Stimulated activated CD4-positive, alpha-beta T cell treated with anti-CD3 and anti-CD28 coated beads, Interleukin-12 subunit alpha, Interleukin-12 subunit beta, amount 100 ng/mL, for 48 hours (primary cell): ENCODE measurements around the gene RABGEF1.
"Not testable (repeated sequence)": the region's sequence is repeated elsewhere in the genome, so short reads cannot be mapped to it uniquely, and the experiment has no call there.

ENCODE experiments used
- DNase-seq, 3 donors: peaks; one replicate each; pipeline ENCODE4 v3.0.0-alpha.2; 2020; ENCODE audit warnings: low read depth in 2 of 3, low spot score in 1 of 3

RABGEF1 gene

DNA sequence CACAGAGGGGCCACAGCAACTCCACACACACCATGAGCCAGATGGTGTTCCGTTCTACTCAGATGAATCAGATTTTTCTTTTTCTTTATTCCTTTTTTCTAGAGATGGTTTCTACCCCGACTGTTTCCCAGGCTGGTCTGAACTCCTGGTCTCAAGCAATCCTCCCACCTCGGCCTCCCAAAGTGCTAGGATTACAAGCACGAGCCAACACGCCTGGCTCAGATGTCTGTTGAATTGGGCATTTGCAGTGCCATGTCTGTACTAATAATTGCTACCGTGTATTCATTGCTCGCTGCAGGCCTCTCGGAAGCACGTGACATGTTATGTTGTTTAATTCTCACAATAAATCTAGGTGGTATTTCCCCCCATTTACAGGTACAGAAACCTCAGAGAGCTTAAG is 67.2 kb downstream of the RABGEF1 start:
- no peak for DNase-seq

DNA sequence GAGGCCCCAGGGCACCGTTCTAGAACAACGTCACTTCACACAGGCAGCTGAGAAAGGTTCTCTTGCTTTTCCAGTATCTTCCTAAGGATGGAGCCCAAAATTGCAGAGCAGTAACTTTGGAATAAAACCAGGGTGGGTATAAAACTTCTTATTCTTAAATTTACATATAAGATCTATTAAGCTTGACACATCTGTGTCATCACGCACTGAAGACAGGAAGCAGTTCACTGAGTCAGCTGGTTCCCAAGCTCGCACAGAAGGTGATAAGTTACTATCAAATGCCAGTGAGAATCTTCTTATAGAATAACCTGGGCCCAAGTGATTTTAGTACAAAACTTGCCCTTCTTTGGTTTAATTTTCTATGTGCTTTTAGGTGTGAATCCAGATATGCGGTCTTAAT is 70.2 kb downstream of the RABGEF1 start:
- no peak for DNase-seq

DNA sequence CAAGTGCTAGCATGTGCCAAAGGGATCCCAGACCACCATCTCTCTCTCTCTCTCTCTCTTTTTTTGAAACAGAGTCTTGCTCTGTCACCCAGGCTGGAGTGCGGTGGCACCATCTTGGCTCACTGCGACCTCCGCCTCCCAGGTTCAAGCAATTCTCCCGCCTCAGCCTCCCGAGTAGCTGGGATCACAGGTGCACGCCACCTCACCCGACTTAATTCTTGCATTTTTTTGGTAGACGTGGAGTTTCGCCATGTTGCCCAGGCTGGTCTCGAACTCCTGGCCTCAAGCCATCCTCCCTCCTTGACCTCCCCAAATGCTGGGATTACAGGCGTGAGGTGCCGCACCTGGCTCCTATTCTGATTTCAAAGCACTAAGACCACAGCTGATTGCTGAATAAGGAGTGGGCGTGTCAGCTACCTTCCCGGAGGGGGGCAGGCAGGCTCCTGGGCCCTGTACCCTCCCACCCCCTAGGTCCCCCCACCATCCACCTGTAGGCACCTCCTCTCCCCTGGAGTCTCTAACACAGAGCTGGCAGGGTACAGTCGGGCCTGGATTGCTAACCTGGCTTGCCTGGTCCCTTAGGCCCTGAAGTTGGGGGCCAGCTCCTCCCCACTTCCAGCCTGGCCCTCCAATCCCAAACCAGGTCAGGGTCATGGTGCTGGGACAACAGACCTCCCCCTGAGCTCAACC is 74.8 kb downstream of the RABGEF1 start:
- not testable (repeated sequence) for DNase-seq

DNA sequence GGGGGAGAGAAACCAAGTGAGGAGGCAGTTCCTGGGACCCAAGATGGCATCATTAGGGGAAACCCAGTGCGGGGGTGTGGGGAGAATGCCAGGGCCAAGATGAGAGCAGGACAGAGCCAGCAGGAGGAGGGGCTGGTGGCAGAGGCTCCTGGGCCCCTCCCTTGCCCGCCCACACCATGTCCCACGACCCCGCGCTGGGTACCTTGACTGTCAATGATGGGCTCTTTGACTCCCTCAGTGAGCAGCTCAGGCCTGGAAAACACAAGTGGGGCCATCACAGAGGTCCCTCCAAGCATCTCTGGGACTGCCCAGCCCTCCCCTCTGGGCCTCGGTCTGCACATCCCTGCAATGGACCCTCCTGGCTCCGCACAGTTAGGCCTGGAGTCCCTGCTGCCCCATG is 75.4 kb downstream of the RABGEF1 start:
- DNase-seq, result no peak

DNA sequence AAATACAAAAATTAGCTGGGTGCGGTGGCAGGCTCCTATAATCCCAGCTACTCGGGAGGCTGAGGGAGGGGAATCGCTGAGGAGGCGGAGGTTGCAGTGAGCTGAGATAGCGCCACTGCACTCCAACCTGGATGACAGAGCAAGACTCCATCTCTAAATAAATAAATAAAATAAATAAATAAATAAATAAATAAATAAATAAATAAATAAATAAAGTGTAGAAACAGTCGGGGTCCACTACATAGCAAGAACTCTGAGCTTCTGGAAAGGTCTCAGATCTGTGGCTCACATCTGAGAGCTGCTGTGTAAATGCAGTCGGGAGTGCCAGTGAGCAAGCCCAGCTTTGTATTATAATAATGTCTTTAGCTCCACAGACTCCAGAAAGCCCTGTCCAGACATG is 76.1 kb downstream of the RABGEF1 start:
- DNase-seq, result not testable (repeated sequence)

DNA sequence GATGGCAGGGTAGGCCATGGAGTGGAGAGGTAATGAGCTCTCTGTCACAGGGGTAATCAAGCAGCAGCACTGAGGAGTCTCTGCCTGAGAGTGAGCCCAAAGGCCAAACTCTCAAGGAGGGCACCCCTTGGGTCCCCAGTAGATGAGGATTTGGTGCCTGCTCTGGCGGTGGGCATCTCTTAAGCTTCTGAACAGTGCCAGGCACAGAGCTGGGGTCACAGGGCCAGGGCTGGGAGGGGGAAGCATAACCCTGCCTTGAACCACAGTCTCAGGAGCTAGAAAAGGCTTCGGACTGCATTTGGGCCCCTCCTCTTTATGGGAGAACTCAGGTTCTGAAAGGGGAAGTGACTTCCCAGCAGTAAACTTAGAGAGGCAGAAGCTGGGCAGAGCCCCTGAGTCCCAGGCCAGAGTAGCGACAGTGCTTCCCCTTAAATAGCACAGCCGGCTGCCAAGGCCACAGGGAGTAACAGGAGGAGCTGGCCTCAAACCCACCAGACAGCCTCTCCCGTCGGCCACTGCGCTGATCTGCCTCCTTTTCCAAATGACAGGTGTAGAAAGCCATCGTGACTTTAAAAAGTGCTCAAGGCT is 76.8 kb downstream of the RABGEF1 start:
- DNase-seq, result not testable (repeated sequence)

DNA sequence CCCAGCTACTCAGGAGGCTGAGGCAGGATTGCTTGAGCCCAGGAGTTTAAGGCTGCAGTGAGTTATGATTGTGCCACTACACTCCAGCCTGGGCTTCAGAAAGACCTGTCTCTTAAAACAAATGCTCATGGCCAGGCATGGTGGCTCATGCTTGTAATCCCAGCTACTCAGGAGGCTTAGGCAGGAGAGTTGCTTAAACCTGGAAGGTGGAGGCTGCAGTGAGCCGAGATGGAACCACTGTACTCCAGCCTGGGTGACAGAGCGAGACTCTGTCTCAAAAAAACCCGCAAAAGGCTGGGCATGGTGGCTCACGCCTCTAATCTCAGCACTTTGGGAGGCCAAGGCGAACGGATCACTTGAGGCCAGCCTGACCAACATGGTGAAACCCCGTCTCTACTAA is 77.4 kb downstream of the RABGEF1 start:
- not testable (repeated sequence) for DNase-seq

DNA sequence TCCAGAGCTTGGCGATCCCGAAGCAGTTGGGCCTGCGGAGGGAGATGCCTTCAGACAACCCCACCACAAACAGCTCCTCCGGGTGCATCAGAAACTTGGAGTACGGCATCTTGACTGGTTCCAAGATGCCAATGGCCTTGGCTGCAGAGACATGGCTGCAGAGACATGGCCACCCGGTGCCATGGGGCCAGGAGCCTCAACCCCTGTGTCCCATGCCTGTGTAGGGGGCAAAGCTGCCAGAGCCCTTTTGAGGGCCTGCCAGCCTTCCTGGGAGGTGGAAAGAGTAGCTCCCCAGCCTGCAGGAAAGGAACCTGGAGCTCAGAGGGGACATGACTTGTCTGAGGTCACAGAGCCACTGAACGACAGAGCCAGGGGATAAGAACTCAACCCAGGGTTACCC is 83.5 kb downstream of the RABGEF1 start:
- DNase-seq, result no peak

DNA sequence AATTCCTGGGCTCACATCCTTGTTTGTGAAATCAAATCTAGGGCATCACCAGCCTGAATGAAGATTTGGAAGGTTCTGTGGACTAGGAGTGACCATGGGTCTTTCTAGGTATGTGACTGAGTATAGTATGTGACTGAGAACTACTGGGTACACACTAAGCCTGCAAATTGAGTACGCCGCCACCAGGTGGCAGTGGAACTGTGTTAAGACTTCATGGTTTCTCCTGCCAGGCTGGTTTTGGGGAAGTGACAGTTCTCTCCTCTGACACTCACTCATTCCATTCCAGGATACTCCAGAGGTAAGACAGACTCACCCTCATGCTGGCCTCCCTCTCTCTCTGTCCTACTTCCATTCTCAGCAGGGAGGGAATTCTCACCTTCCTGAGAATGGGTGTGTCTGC is 85.0 kb downstream of the RABGEF1 start:
- peak; percentile 25 to 40 (median 38) for DNase-seq

DNA sequence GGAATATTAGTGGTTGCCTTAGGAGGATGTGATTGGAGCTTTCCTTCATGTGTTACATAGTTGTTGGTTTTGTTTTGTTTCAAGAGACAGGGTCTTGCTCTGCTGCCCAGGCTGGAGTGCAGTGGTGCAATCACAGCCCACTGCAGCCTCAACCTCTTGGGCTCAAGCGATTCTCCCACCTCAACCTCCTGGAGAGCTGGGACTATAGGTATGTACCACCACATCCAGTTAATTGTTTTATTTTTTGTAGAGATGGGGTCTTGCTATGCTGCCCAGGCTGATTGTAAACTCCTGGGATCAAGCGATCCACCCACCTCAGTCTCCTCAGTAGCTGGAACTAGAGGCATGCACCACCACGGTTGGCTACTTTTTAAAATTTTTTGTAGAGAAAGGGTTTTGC is 86.1 kb downstream of the RABGEF1 start:
- DNase-seq, result no peak

DNA sequence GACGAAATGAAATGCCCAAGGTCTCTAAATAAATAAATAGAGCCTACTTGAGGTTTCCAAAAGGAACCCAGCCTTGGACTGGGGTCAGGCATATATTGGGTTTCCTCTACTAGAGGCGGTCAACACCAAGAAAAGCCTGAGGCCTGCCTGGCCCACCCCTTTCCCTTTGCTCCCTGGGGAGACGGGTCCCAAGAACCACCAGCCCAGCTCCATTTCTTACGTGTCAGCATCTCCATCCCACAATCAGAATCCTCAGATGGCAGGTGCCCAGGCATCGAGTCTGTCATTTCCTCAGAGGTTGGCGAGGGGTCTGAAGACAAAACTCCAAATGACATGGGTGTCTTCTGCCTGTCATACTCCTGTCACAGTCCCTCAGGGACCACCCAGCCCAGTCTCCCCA is 90.4 kb downstream of the RABGEF1 start:
- not testable (repeated sequence) for DNase-seq

DNA sequence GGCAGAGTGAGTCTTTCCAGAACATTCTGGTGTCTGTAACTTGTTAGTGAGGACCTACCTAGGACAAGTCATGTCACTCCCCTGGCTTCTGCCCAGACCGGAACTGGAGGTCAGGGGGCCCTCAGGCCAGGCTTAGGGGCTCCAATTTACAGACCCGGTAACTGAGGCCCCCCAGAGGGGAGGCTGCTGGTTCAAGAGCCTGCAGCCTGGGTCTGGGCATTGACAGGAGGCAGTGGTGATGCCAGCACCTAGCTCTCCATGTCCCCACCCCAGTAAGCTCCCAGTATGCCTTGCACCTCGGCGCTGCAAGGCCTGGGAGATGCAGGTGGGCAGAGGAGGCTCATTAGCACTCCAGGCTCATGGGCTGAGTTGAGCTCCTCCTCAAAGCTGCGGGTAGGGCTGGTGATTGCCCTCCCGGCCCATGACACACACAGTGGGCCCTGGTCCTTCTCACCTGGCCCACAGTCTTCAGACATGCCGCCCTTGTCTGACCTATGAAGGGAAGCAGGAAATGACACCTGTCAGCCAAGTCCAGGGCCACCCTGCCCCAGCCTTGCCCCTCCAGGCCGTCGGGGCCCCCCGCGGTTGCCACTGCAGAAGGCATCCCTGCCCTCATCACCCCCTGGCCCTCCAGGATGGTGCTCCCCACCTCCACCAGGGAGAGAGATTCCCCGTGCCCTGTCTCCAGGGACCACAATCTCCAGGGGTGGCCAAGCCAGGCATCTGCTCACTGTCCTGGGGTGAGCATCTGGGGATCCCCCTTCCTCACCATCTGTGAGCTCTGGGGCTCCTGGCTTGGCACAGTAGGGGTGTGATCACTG is 92.2 kb downstream of the RABGEF1 start:
- no peak for DNase-seq

DNA sequence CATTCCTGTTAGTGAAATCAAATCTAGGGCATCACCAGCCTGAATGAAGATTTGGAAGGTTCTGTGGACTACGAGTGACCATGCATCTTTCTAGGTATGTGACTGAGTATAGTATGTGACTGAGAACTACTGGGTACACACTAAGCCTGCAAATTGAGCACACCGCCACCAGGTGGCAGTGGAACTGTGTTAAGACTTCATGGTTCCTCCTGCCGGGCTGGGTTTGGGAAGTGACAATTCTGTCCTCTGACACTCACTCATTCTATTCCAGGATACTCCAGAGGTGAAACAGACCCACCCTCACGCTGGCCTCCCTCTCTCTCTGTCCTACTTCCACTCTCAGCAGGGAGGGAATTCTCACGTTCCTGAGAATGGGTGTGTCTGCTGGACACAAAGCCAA is 96.5 kb downstream of the RABGEF1 start:
- peak in 2 of 3 donors; percentile 49 to 56 for DNase-seq

DNA sequence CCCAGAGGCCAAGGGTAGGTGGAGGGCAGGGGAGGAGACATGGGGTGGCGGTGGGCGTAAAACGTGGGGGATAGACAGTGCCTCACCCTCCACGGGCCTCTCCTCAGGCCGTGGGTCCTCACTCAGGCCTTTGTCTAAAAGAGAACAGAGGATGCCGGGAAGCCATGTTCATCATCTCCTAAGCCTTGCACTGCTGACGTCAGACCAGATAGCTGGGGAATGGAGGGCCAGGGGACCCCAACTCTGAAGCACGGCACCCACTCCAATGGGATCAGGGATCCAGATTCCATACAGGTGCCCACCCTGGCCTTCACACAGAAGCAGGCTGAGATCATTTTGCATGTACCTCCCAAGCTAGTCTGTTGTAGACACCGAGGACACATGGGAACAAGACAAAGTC is 97.1 kb downstream of the RABGEF1 start:
- DNase-seq, result no peak

DNA sequence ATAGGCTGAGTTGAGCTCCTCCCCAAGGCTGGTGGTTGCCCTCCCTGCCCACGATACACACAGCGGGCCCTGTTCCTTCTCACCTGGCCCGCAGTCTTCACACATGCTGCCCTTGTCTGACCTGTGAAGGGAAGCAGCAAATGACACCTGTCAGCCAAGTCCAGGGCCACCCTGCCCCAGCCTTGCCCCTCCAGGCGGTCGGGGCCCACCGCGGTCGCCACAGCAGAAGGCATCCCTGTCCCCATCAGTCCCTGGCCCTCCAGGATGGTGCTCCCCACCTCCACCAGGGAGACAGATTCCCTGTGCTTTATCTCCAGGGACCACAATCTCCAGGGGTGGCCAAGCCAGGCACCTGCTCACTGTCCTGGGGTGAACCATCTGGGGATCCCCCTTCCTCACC is 99.3 kb downstream of the RABGEF1 start:
- no peak for DNase-seq

DNA sequence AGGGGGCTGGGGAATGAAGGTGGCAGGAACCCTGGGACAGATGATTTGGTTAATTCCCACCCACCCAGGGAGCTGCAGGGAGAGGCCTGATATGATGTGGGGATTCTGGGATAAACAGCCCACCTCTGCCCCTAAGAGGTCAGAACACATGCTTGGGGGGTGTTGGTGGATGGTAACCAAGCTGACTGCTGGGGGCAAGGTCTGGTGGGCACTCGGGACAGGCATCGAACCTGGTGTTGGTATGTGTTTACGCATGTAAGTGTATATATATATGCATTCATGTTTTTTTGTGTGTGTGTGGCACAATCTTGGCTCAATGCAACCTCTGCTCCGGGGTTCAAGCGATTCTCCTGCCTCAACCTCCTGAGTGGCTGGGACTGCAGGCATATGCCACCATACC is 99.8 kb downstream of the RABGEF1 start:
- no peak for DNase-seq

DNA sequence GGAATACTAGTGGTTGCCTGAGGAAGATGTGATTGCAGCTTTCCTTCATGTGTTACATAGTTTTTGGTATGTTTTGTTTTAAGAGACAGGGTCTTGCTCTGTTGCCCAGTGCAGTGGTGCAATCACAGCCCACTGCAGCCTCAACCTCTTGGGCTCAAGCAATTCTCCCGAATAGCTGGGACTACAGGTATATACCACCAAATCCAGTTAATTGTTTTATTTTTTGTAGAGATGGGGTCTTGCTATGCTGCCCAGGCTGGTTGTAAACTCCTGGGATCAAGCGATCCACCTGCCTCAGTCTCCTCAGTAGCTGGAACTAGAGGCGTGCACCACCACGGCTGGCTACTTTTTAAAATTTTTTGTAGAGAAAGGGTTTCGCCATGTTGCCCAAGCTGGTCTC is 101.4 kb downstream of the RABGEF1 start:
- no peak for DNase-seq

DNA sequence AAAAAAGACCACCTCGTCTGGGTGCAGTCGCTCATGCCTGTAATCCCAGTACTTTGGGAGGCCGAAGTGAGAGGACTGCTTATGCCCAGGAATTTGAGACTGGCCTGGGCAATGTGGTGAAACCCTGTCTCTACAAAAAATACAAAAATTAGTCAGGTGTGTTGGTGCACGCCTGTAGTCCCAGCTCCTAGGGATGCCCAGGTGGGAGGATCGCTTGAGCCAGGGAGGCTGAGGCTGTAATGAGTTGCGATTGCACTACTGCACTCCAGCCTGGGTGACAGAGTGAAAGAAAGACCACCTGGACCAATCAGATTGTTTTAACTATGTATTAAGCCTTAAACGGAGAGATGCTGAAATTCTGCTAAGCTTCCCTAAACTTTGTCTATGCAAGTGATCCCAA is 103.0 kb downstream of the RABGEF1 start:
- not testable (repeated sequence) for DNase-seq

DNA sequence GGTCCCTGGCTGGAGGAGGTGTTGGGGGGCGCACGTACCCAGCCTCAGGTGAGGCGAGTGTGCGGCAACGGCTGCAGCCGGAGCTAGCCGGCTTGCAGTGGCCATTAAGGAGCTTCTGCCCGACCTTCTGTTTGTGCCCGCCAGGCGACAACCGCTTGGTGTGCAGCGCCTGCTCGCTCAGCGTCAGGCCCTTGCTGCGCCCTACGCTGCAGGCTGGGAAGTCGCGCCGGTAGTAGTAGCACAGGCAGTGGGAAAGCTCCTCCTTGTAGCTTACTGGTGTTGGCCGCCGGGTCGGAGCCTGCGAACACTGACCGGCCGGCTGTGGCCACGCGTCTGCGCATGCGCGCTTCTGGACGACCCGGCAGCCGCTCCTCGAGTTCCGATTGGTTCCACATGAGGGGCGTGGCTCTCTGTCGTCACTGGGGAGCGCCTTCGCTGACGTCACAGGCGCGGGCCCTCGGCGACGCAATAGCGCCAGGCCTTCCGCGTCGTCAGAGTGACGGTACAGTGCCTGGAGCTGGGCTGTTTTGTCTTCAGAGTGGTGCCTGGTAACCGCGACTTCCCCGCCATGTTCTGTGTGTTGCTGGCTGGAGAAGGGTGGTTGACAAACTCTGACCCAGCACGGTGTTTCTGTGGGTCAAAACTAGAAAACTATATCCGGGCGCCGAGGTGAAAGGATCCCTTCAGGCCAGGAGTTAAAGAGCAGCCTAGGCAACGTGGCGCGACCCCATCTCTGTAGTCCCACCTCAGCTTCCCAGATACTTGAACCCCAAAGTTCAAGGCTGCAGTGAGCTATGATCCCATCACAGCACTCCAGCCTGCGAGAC is 104.2 kb downstream of the RABGEF1 start:
- peak; percentile 97 to 99 (median 98) for DNase-seq

DNA sequence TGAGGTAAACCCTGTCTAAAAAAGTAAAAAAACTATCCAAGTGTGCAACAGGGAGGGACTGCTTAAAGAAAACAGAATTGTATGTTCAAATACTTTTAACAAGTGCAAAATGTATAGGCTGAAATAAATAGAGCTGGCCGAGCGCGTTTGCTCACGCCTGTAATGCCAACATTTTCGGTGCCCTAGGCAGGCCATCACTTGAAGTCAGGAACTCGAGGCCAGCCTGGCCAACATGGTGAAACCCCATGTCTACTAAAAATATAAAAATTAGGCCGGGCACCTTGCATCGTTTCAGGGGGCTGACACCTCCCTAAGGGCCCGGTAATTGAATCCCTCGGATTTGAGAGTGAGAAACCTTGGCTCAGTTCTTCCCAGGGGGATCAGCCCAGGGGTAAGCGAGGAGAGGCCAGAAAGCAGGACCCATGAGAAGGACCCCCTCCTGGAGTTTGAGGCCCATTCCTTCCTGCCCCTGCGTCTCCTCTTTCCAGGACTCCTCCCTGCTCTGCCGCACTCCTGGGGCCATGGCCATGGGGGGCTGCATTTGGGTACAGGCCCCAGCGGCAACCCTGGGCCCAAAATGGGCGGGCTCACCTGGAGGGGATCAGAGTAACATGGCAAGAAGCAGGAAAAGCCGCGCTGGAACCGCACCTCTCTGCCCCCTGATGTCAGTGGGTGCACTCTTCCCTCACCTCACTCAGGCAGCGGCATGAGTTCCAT is 105.0 kb downstream of the RABGEF1 start:
- no peak for DNase-seq

DNA sequence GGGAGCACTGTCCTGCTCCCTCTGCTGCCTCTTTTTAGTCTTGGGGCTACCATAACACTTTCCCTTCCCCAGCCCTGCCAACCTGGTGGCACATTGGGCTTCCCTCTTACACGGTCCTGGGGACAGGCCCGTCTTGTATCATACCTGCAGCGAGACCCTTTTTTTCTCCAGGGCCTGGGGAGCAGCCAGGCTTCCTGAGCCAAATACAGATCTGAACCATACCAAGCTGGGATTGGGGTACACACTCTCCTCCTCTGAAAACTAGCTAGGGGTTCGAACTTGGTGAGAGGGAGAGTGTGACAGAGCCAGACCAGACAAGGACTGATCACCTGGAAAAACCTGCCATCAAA is 105.5 kb downstream of the RABGEF1 start:
- not testable (repeated sequence) for DNase-seq
